22Rv1 (cell line): ENCODE measurements around the gene SPIB.

ENCODE experiments used
- H3K27ac ChIP-seq: fragments of 450-650 bp; 2 replicates; pipeline ENCODE4 v1.5.1; 2017
- CTCF ChIP-seq: fragments of 450-650 bp; IDR thresholded peaks from 2 replicates; pipeline ENCODE4 v1.5.1; 2017; ENCODE audit warnings: mild to moderate bottlenecking
- ZFX ChIP-seq: fragments of 450-650 bp; IDR thresholded peaks from 2 replicates; pipeline ENCODE4 v1.6.1; 2017; ENCODE audit warnings: antibody characterized with exemption, borderline replicate concordance

SPIB gene

GRCh38 chr19:50460161-50460765 is 41.5 kb downstream of the SPIB start:
- TF ChIP-seq CTCF (no peak), ZFX (no peak)
- H3K27ac ChIP-seq, result no peak overlapping the region

- H3K27ac ChIP-seq, result no peak overlapping the region
- TF ChIP-seq ZFX, result no peak
- TF ChIP-seq CTCF, result peak; percentile 93
Observed at GRCh38 chr19:50461066-50461875, 42.5 kb downstream of the SPIB start.

- H3K27ac ChIP-seq, result no peak overlapping the region
- TF ChIP-seq ZFX, result no peak
- TF ChIP-seq CTCF, result no peak
Observed at GRCh38 chr19:50462970-50463369, 44.2 kb downstream of the SPIB start.

- TF ChIP-seq CTCF, result no peak
- no peak overlapping the region for H3K27ac ChIP-seq
Observed at GRCh38 chr19:50464348-50464747, 45.6 kb downstream of the SPIB start.

GRCh38 chr19:50465000-50465399 is 46.3 kb downstream of the SPIB start:
- TF ChIP-seq ZFX (no peak), CTCF (no peak)
- no peak overlapping the region for H3K27ac ChIP-seq

- H3K27ac ChIP-seq, result no peak overlapping the region
- peak; percentile 35 for TF ChIP-seq CTCF
- no peak for TF ChIP-seq ZFX
Observed at GRCh38 chr19:50465986-50466705, 47.4 kb downstream of the SPIB start.

GRCh38 chr19:50466706-50467039 is 47.9 kb downstream of the SPIB start:
- H3K27ac ChIP-seq, result no peak overlapping the region
- TF ChIP-seq CTCF (no peak), ZFX (no peak)
